ENCODE results near the gene SLC7A1. TPM values are rescaled to one million over a fixed set of nuclear protein-coding genes. Genes with fewer than 3 reads are reported as not detected.

The SLC7A1 gene
- total RNA-seq, 4 donors from 2014 or later, result 1.6 to 4.6 (median 3.7) TPM

GRCh38 chr13:29547153-29547552, 48.3 kb downstream of the SLC7A1 start:
- in situ Hi-C loops (cut with MboI; ENCODE audit: low sequenced_read_pairs in 4 of 4), result no loop called here

GRCh38 chr13:29546662-29547061, 48.8 kb downstream of the SLC7A1 start:
- no peaks in the 10 kb centered on the region for H3K4me1 ChIP-seq
- TF ChIP-seq POLR2A (IDR thresholded peaks at IDR 0.05) (no peak), CTCF (IDR thresholded peaks at IDR 0.05 in 4 of 5, conservative IDR thresholded peaks at IDR 0.05 in 1 of 5) (no peak)
- ATAC-seq, result no peak

More at GRCh38 chr13:29547153-29547552, 48.3 kb downstream of the SLC7A1 start:
- Histone ChIP-seq H3K27ac (no peak overlapping the region), H3K27me3 (no peaks in the 10 kb centered on the region), H3K4me1 (no peaks in the 10 kb centered on the region), H3K4me3 (no peak overlapping the region), H3K36me3 (no peaks in the 10 kb centered on the region), H3K9me3 (no peaks in the 10 kb centered on the region)
- ATAC-seq, result no peak
- TF ChIP-seq CTCF (IDR thresholded peaks at IDR 0.05 in 4 of 5, conservative IDR thresholded peaks at IDR 0.05 in 1 of 5) (no peak), POLR2A (IDR thresholded peaks at IDR 0.05) (no peak)
- intact Hi-C loops (cut with DNase I; ENCODE audit: low total_unique reads), result no loop called here
- no peak for DNase-seq

GRCh38 chr13:29545988-29546387, 49.5 kb downstream of the SLC7A1 start:
- no peaks in the 10 kb centered on the region for H3K4me1 ChIP-seq
- ATAC-seq, result no peak
- DNase-seq, result no peak
- TF ChIP-seq CTCF (IDR thresholded peaks at IDR 0.05 in 4 of 5, conservative IDR thresholded peaks at IDR 0.05 in 1 of 5), result no peak
- H3K27ac ChIP-seq, result no peak overlapping the region
- no peaks in the 10 kb centered on the region for H3K9me3 ChIP-seq
- no peak overlapping the region for H3K4me3 ChIP-seq
- in situ Hi-C loops (cut with MboI; ENCODE audit: low sequenced_read_pairs in 4 of 4), result no loop called here
- H3K27me3 ChIP-seq, result no peaks in the 10 kb centered on the region
- intact Hi-C loops (cut with DNase I; ENCODE audit: low total_unique reads), result no loop called here
- no peaks in the 10 kb centered on the region for H3K36me3 ChIP-seq

More at GRCh38 chr13:29546662-29547061, 48.8 kb downstream of the SLC7A1 start:
- no peak for DNase-seq
- in situ Hi-C loops (cut with MboI; ENCODE audit: low sequenced_read_pairs in 4 of 4) (no loop called here), intact Hi-C loops (cut with DNase I; ENCODE audit: low total_unique reads) (no loop called here)
- no peaks in the 10 kb centered on the region for H3K9me3 ChIP-seq
- H3K27me3 ChIP-seq, result no peaks in the 10 kb centered on the region
- no peak overlapping the region for H3K4me3 ChIP-seq
- no peaks in the 10 kb centered on the region for H3K36me3 ChIP-seq
- H3K27ac ChIP-seq, result no peak overlapping the region

- no peak for TF ChIP-seq CTCF (IDR thresholded peaks at IDR 0.05 in 4 of 5, conservative IDR thresholded peaks at IDR 0.05 in 1 of 5)
- no peak for TF ChIP-seq POLR2A (IDR thresholded peaks at IDR 0.05)
- intact Hi-C loops (cut with DNase I; ENCODE audit: low total_unique reads), result no loop called here
These were observed 52.0 kb downstream of the SLC7A1 start for GRCh38 chr13:29543230-29544215.

More at GRCh38 chr13:29543230-29544215, 52.0 kb downstream of the SLC7A1 start:
- Histone ChIP-seq H3K4me3 (no peak overlapping the region), H3K27ac (no peak overlapping the region), H3K9me3 (no peaks in the 10 kb centered on the region), H3K4me1 (no peaks in the 10 kb centered on the region), H3K27me3 (no peaks in the 10 kb centered on the region), H3K36me3 (no peaks in the 10 kb centered on the region)
- DNase-seq (no peak), ATAC-seq (no peak)
- in situ Hi-C loops (cut with MboI; ENCODE audit: low sequenced_read_pairs in 4 of 4), result no loop called here
